GM21723 (cell line): ENCODE measurements around the gene ADK.
A peak's percentile ranks its signal among the peaks of the same experiment; 100 is the strongest.
"Not testable (repeated sequence)": the region's sequence is repeated elsewhere in the genome, so short reads cannot be mapped to it uniquely, and the experiment has no call there.

Source experiments
- ATAC-seq: cut with Tn5 transposase; IDR thresholded peaks from one replicate; pipeline ENCODE4 v1.9.1; 2021; ENCODE audit warnings: mild to moderate bottlenecking, moderate library complexity; ENCODE audit not compliant: unreplicated experiment

Gene ADK

GRCh38 chr10:74525885-74526284 is 374.9 kb downstream of the ADK start:
- no peak for ATAC-seq

- ATAC-seq, result not testable (repeated sequence)
Observed at GRCh38 chr10:74527611-74528010, 376.6 kb downstream of the ADK start.

- ATAC-seq, result no peak
Observed at GRCh38 chr10:74529205-74529604, 378.2 kb downstream of the ADK start.

GRCh38 chr10:74530981-74531380 is 380.0 kb downstream of the ADK start:
- no peak for ATAC-seq

- ATAC-seq, result no peak
Observed at GRCh38 chr10:74539317-74539716, 388.3 kb downstream of the ADK start.

- ATAC-seq, result no peak
Observed at GRCh38 chr10:74541375-74541774, 390.4 kb downstream of the ADK start.

GRCh38 chr10:74542077-74542476 is 391.1 kb downstream of the ADK start:
- no peak for ATAC-seq

- ATAC-seq, result no peak
Observed at GRCh38 chr10:74543276-74543675, 392.3 kb downstream of the ADK start.

GRCh38 chr10:74544106-74544505 is 393.1 kb downstream of the ADK start:
- no peak for ATAC-seq

- ATAC-seq, result no peak
Observed at GRCh38 chr10:74548676-74549075, 397.7 kb downstream of the ADK start.

- no peak for ATAC-seq
Observed at GRCh38 chr10:74556072-74556705, 405.2 kb downstream of the ADK start.

- ATAC-seq, result no peak
Observed at GRCh38 chr10:74557098-74557497, 406.1 kb downstream of the ADK start.

GRCh38 chr10:74558403-74558802 is 407.4 kb downstream of the ADK start:
- ATAC-seq, result no peak

GRCh38 chr10:74558897-74559296 is 407.9 kb downstream of the ADK start:
- ATAC-seq, result no peak

- not testable (repeated sequence) for ATAC-seq
Observed at GRCh38 chr10:74568896-74569295, 417.9 kb downstream of the ADK start.

GRCh38 chr10:74573497-74573896 is 422.5 kb downstream of the ADK start:
- ATAC-seq, result not testable (repeated sequence)

GRCh38 chr10:74575191-74575720 is 424.2 kb downstream of the ADK start:
- ATAC-seq, result no peak

- ATAC-seq, result no peak
Observed at GRCh38 chr10:74575912-74576311, 424.9 kb downstream of the ADK start.

- ATAC-seq, result no peak
Observed at GRCh38 chr10:74576586-74576985, 425.6 kb downstream of the ADK start.

- ATAC-seq, result not testable (repeated sequence)
Observed at GRCh38 chr10:74580438-74580837, 429.4 kb downstream of the ADK start.

GRCh38 chr10:74582566-74582965 is 431.5 kb downstream of the ADK start:
- ATAC-seq, result no peak

GRCh38 chr10:74585231-74586087 is 434.4 kb downstream of the ADK start:
- ATAC-seq, result peak; percentile 78
